ENCODE data around the gene STX19. TPM values are rescaled to one million over a fixed set of nuclear protein-coding genes. Genes with fewer than 3 reads are reported as not detected.

The STX19 gene
- total and polyA plus RNA-seq, 2 experiments from 2014 or later: not detected

DNA sequence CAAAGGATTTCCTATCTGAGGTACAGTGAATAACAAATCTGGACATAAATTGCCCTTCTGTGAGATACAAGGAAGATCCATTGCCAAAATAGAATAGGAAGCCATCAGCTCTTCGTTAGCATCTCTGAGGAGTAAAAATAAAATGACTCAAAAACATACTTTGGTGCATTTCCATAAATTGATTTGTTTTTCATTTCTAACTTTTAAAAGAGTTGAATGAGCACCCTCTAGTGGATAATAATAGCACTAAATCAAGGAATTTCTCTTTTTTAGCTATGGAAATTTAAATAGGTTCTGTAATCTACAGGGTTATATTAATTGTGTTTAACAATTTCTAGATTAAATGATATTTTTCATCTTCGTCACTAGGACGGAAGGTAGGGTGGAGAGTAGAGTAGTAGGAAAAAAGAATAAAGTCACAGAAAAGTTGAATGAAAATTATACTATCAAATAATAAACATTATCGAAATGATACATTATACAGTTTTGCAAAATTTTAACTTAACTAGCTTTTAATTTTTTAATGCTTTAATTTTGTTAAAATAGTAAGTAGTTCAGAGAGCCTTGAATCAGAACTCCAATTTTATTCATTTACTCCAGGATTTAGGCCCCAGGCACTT, 40.9 kb upstream of the STX19 start:
- no peak overlapping the region for H3K4me2 ChIP-seq (ENCODE audit: unreplicated experiment)
- no peak overlapping the region; the same call in 1 of the 2 replicates for H3K9ac ChIP-seq
- in situ Hi-C loops (cut with MboI): no loop called here
- peak overlapping the region; percentile 7; the same call in 1 of the 2 replicates for H3K27ac ChIP-seq
- H4K20me1 ChIP-seq (ENCODE audit: insufficient read depth): no peaks in the 10 kb centered on the region
- no peaks in the 10 kb centered on the region for H3K9me2 ChIP-seq (ENCODE audit: insufficient read depth)
- 19 to 21% methylated on average over 4 of the region's 4 CpGs for WGBS, 2 experiments (ENCODE audit: low coverage in 1 of 2, low lambda C conversion rate in 2 of 2, missing lambda C conversion rate in 2 of 2)
- no peaks in the 10 kb centered on the region for H3K27me3 ChIP-seq (replicated peaks; ENCODE audit: insufficient read depth)
- no peak overlapping the region for H3K4me3 ChIP-seq
- H3K9me3 ChIP-seq (ENCODE audit: low read depth): no peaks in the 10 kb centered on the region
- DNase-seq: peak; percentile 67
- no peaks in the 10 kb centered on the region for H3F3A ChIP-seq (ENCODE audit: insufficient read depth)
- peaks cover 60% of the 10 kb centered on the region for H3K79me2 ChIP-seq (ENCODE audit: insufficient read depth)
- H3K36me3 ChIP-seq (ENCODE audit: low read depth): no peaks in the 10 kb centered on the region
- TF ChIP-seq EZH2phosphoT487 (IDR thresholded peaks at IDR 0.05; ENCODE audit: insufficient read depth, low read depth): no peak
- TF ChIP-seq EZH2 (IDR thresholded peaks at IDR 0.05; ENCODE audit: insufficient read depth, poor library complexity, severe bottlenecking): no peak
- peak overlapping the region; percentile 65 for H2AFZ ChIP-seq
- peaks cover 2% of the 10 kb centered on the region for H3K4me1 ChIP-seq (ENCODE audit: insufficient read depth)

DNA sequence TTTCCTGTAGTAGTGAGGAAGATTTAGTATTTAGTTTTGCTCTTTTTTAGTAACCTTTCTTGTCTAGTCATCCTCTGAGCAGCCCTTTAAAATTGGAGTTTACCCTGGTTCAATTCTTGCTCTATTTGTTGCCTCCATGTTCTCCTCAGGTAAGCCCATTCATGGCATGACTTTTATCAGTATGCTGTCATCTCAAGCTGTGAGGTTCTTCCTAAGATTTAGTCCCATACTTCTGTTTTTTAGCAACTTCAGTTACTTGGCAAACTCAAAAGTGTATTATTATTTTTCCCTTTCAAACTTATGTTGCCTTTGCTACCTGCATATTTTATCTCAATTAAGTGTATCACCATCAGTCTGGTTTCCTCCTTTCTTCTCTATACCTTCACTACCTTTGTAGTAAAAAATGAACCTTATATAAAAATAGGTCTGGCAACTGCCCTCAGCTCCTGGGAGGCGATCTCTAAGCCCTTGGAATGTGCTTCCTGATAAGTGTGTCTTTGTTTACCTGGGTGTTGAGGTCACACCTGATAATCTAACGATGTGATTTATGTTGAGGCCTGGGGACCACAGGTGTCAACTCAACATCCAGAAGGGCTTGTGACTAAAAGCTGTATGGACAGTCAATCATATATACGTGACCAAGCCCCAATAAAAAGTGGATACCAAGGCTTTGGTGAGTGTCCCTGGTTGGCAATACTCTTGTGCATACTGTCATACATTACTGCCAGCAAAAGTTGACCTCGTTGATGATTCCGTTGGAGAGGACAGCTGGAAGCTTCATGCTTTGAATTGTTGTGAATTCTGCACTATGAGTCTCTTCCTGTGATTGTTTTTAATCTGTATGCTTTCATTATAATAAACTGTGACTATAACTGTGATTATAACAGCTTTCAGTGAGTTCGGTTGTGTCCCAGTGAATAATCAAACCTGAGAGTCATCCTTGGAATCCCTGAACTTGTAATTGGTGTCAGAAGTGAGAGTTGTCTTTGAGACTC, 38.4 kb upstream of the STX19 start:
- no peak for TF ChIP-seq EZH2phosphoT487 (IDR thresholded peaks at IDR 0.05; ENCODE audit: insufficient read depth, low read depth)
- no peak for TF ChIP-seq EZH2 (IDR thresholded peaks at IDR 0.05; ENCODE audit: insufficient read depth, poor library complexity, severe bottlenecking)
- no peak for DNase-seq
- H3K79me2 ChIP-seq (ENCODE audit: insufficient read depth): peaks cover 46% of the 10 kb centered on the region
- H3K9ac ChIP-seq: no peak overlapping the region
- H2AFZ ChIP-seq: no peak overlapping the region
- peaks cover 16% of the 10 kb centered on the region for H3F3A ChIP-seq (ENCODE audit: insufficient read depth)
- no peaks in the 10 kb centered on the region for H3K9me2 ChIP-seq (ENCODE audit: insufficient read depth)
- 90 to 94% methylated on average over 6 of the region's 6 CpGs for WGBS, 2 experiments (ENCODE audit: low coverage in 1 of 2, low lambda C conversion rate in 2 of 2, missing lambda C conversion rate in 2 of 2)
- in situ Hi-C loops (cut with MboI): no loop called here
- H3K27me3 ChIP-seq (replicated peaks; ENCODE audit: insufficient read depth): no peaks in the 10 kb centered on the region
- H3K4me1 ChIP-seq (ENCODE audit: insufficient read depth): peaks cover 7% of the 10 kb centered on the region
- H3K36me3 ChIP-seq (ENCODE audit: low read depth): no peaks in the 10 kb centered on the region
- H3K4me3 ChIP-seq: no peak overlapping the region
- H3K9me3 ChIP-seq (ENCODE audit: low read depth): no peaks in the 10 kb centered on the region
- no peaks in the 10 kb centered on the region for H4K20me1 ChIP-seq (ENCODE audit: insufficient read depth)
- no peak overlapping the region for H3K27ac ChIP-seq
- no peak overlapping the region for H3K4me2 ChIP-seq (ENCODE audit: unreplicated experiment)

DNA sequence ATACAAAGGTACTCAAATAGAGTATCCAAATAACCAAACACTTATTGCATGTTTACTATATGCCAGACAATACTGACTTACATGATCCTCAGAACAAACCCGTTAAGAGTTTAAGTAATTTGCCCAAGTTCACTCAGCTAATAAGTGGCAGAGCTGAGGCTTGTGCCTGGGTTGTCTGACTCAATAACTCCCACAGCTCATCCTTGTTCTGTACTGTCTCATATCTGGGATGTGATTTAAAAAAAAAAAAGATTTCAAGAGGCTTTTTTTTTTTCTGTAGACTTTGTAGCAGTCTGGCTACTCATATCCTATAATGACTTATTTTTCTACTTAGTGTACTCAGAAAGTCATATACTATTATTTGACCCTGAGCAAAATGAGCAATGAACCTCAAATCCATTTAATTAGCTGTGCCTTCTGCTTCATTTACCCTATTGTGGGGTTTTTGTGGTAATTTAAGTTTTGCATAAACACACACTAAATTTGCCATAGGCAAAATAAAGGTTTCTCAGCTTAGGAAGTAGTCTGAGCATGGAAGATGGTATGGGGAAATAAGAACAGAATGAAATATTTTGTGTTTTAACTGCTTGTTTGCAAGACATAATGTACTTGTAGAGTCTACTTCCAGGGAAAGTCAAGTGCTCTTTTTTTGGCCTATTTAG, 37.6 kb upstream of the STX19 start:
- Histone ChIP-seq H3K27me3 (replicated peaks; ENCODE audit: insufficient read depth) (no peaks in the 10 kb centered on the region), H4K20me1 (ENCODE audit: insufficient read depth) (no peaks in the 10 kb centered on the region), H3K4me1 (ENCODE audit: insufficient read depth) (peaks cover 7% of the 10 kb centered on the region), H2AFZ (no peak overlapping the region), H3K4me2 (ENCODE audit: unreplicated experiment) (no peak overlapping the region), H3F3A (ENCODE audit: insufficient read depth) (peaks cover 17% of the 10 kb centered on the region), H3K9ac (peak overlapping the region; percentile 8; the same call in 1 of the 2 replicates), H3K79me2 (ENCODE audit: insufficient read depth) (peaks cover 40% of the 10 kb centered on the region), H3K36me3 (ENCODE audit: low read depth) (no peaks in the 10 kb centered on the region), H3K4me3 (no peak overlapping the region), H3K9me2 (ENCODE audit: insufficient read depth) (no peaks in the 10 kb centered on the region), H3K27ac (no peak overlapping the region), H3K9me3 (ENCODE audit: low read depth) (no peaks in the 10 kb centered on the region)
- TF ChIP-seq EZH2phosphoT487 (IDR thresholded peaks at IDR 0.05; ENCODE audit: insufficient read depth, low read depth): no peak
- TF ChIP-seq EZH2 (IDR thresholded peaks at IDR 0.05; ENCODE audit: insufficient read depth, poor library complexity, severe bottlenecking): no peak
- DNase-seq: peak; percentile 17
- in situ Hi-C loops (cut with MboI): no loop called here
- 91 to 100% methylated on average over 1 of the region's 1 CpG for WGBS, 2 experiments (ENCODE audit: low coverage in 1 of 2, low lambda C conversion rate in 2 of 2, missing lambda C conversion rate in 2 of 2)

DNA sequence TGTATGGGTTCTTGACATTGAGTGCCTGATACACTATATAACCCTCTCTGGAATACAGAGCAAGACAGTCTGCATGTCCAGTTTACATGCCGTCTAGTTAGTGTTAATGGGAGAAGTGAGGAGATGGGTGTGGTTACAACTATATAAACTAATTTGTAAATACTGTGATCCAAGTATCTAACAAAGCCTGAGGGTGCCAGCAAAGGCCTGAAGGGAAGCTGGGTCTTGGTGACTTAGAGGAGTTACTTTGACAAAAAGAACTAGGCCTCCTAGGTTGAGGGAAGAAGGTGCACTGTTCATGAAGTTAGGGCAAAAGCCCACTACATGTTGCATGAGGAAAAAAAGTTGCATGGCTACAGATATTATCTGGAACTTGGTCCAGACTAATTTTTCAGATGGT, 36.7 kb upstream of the STX19 start:
- H3K36me3 ChIP-seq (ENCODE audit: low read depth): no peaks in the 10 kb centered on the region
- H3K9me3 ChIP-seq (ENCODE audit: low read depth): no peaks in the 10 kb centered on the region
- H4K20me1 ChIP-seq (ENCODE audit: insufficient read depth): no peaks in the 10 kb centered on the region
- no peaks in the 10 kb centered on the region for H3K27me3 ChIP-seq (replicated peaks; ENCODE audit: insufficient read depth)
- no peak overlapping the region for H3K4me2 ChIP-seq (ENCODE audit: unreplicated experiment)
- no peaks in the 10 kb centered on the region for H3K9me2 ChIP-seq (ENCODE audit: insufficient read depth)
- H3K27ac ChIP-seq: no peak overlapping the region
- H3K79me2 ChIP-seq (ENCODE audit: insufficient read depth): peaks cover 31% of the 10 kb centered on the region
- peaks cover 7% of the 10 kb centered on the region for H3K4me1 ChIP-seq (ENCODE audit: insufficient read depth)
- no peak for TF ChIP-seq EZH2 (IDR thresholded peaks at IDR 0.05; ENCODE audit: insufficient read depth, poor library complexity, severe bottlenecking)
- TF ChIP-seq EZH2phosphoT487 (IDR thresholded peaks at IDR 0.05; ENCODE audit: insufficient read depth, low read depth): no peak
- H3K4me3 ChIP-seq: no peak overlapping the region
- peak overlapping the region; percentile 8; the same call in 1 of the 2 replicates for H3K9ac ChIP-seq
- 52 to 53% methylated on average over 1 of the region's 1 CpG for WGBS, 2 experiments (ENCODE audit: low coverage in 1 of 2, low lambda C conversion rate in 2 of 2, missing lambda C conversion rate in 2 of 2)
- peaks cover 17% of the 10 kb centered on the region for H3F3A ChIP-seq (ENCODE audit: insufficient read depth)
- in situ Hi-C loops (cut with MboI): no loop called here
- no peak for DNase-seq
- no peak overlapping the region for H2AFZ ChIP-seq

Measured in GM23248 (cell line).